Effector CD4-positive, alpha-beta T cell (primary cell): ENCODE results near the gene THADA.

Experiments
- DNase-seq: peaks from one replicate; pipeline ENCODE4 v3.0.0-alpha.2; 2020

The THADA gene

GRCh38 chr2:43233218-43234212 lies 362.3 kb downstream of the THADA start:
- no peak for DNase-seq

- DNase-seq = no peak
These were observed 364.6 kb downstream of the THADA start for GRCh38 chr2:43230951-43231827.

GRCh38 chr2:43230351-43230885 lies 365.4 kb downstream of the THADA start:
- DNase-seq = no peak

- peak; percentile 24 for DNase-seq
These were observed 366.8 kb downstream of the THADA start for GRCh38 chr2:43228756-43229659.

- no peak for DNase-seq
These were observed 367.5 kb downstream of the THADA start for GRCh38 chr2:43228321-43228751.

- DNase-seq = no peak
These were observed 368.0 kb downstream of the THADA start for GRCh38 chr2:43227830-43228281.

GRCh38 chr2:43226955-43227829 lies 368.6 kb downstream of the THADA start:
- DNase-seq = peak; percentile 47

- peak; percentile 92 for DNase-seq
These were observed 369.3 kb downstream of the THADA start, which contains the start of gene ZFP36L2 for GRCh38 chr2:43226558-43226954. TSS of gene ZFP36L2 (minus strand) at chr2:43226606. CDS start at chr2:43226315, 291 bp downstream.

- DNase-seq = peak; percentile 41
These were observed 369.9 kb downstream of the THADA start for GRCh38 chr2:43225788-43226557.

- peak; percentile 47 for DNase-seq
These were observed 370.6 kb downstream of the THADA start for GRCh38 chr2:43225093-43225787.

- peak; percentile 25 for DNase-seq
These were observed 371.2 kb downstream of the THADA start for GRCh38 chr2:43224571-43225092.

- DNase-seq = peak; percentile 63
These were observed 371.7 kb downstream of the THADA start for GRCh38 chr2:43224131-43224570.

- DNase-seq = no peak
These were observed 372.3 kb downstream of the THADA start for GRCh38 chr2:43223521-43224001.

- no peak for DNase-seq
These were observed 373.1 kb downstream of the THADA start for GRCh38 chr2:43222475-43223309.

- DNase-seq = peak; percentile 44
These were observed 373.9 kb downstream of the THADA start for GRCh38 chr2:43221763-43222474.

GRCh38 chr2:43221124-43221762 lies 374.6 kb downstream of the THADA start:
- peak; percentile 35 for DNase-seq

GRCh38 chr2:43220760-43221123 lies 375.1 kb downstream of the THADA start:
- DNase-seq = no peak
